Suprapubic skin (tissue), 4 donors: ENCODE measurements around the gene C14orf39. TPM values are rescaled to one million over a fixed set of nuclear protein-coding genes. Genes with fewer than 3 reads are reported as not detected.
"Not testable (repeated sequence)": the region's sequence is repeated elsewhere in the genome, so short reads cannot be mapped to it uniquely, and the experiment has no call there.

Experiments
- DNase-seq, 2 donors: peaks; one replicate each; pipeline ENCODE4 v3.0.0-alpha.2; 2019; ENCODE audit warnings: low spot score in 2 of 2
- H3K27ac ChIP-seq: fragments of 200-600 bp; sonication (generic); one replicate; pipeline ENCODE4 v1.5.1; 2019
- H3K27me3 ChIP-seq: fragments of 200-600 bp; sonication (generic); one replicate; pipeline ENCODE4 v1.5.1; 2019
- H3K36me3 ChIP-seq: fragments of 200-600 bp; sonication (generic); one replicate; pipeline ENCODE4 v1.5.1; 2019
- H3K4me1 ChIP-seq: fragments of 200-600 bp; sonication (generic); one replicate; pipeline ENCODE4 v1.5.1; 2019
- H3K4me3 ChIP-seq: fragments of 200-600 bp; sonication (generic); one replicate; pipeline ENCODE4 v1.5.1; 2019; ENCODE audit warnings: mild to moderate bottlenecking
- H3K9me3 ChIP-seq: fragments of 200-600 bp; sonication (generic); one replicate; pipeline ENCODE4 v1.5.1; 2019
- EP300 ChIP-seq: sonication (generic); formaldehyde crosslinking; IDR thresholded peaks from one replicate; pipeline ENCODE4 v1.6.1; 2017; ENCODE audit warnings: antibody characterized with exemption
- POLR2A ChIP-seq, 2 donors: fragments of 450-650 bp; IDR thresholded peaks; one replicate each; pipeline ENCODE4 v1.6.1; 2017; ENCODE audit warnings: antibody characterized with exemption in 2 of 2, mild to moderate bottlenecking in 2 of 2, moderate library complexity in 2 of 2
- POLR2AphosphoS5 ChIP-seq, 3 donors: sonication (generic); formaldehyde crosslinking; IDR thresholded peaks; one replicate each; pipeline ENCODE4 v1.6.1; 2017; ENCODE audit warnings: antibody characterized with exemption in 3 of 3
- WGBS: methylation state at CpG from one replicate; pipeline ENCODE4 v1.1.5; 2018; 5-methylcytosine and 5-hydroxymethylcytosine counted together
- total RNA-seq, 4 donors: library from RNA; depleted of rRNA; stranded (reverse); fragments of >200 nt; gene quantifications; one replicate each; pipeline ENCODE4 v1.1.0, GENCODE V29; 2016
- TF ChIP-seq, protein P1 (sequence below), 2 donors: fragments of 200-600 bp in 1 of 2; fragments of 450-650 bp in 1 of 2; sonication (generic) in 1 of 2; IDR thresholded peaks; one replicate each; pipeline ENCODE4 v1.5.1; 2016 to 2019; ENCODE audit warnings: antibody characterized with exemption in 2 of 2, mild to moderate bottlenecking in 1 of 2, moderate library complexity in 1 of 2

Gene C14orf39
- total RNA-seq, 4 donors from 2014 or later = not detected

DNA sequence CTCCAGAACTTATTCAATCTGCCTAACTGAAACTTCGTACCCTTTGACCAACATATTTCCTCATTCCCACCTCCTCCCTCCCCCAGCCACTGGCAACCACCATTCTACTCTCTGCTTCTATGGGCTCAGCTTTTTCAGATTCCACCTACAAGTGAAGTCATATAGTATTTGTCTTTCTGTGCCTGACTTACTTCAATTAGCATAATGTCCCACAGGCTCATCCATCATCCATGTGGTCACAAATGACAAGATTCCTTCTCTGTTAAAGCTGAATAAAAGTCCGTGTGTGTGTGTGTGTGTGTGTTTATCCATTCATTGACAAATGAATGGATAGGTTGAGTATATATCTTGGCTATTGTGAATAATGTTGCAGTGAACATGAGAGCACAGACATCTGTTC, 1.3 kb upstream of the C14orf39 start:
- WGBS = 38% methylated on average over 2 of the region's 2 CpGs
- TF ChIP-seq, protein P1, sequence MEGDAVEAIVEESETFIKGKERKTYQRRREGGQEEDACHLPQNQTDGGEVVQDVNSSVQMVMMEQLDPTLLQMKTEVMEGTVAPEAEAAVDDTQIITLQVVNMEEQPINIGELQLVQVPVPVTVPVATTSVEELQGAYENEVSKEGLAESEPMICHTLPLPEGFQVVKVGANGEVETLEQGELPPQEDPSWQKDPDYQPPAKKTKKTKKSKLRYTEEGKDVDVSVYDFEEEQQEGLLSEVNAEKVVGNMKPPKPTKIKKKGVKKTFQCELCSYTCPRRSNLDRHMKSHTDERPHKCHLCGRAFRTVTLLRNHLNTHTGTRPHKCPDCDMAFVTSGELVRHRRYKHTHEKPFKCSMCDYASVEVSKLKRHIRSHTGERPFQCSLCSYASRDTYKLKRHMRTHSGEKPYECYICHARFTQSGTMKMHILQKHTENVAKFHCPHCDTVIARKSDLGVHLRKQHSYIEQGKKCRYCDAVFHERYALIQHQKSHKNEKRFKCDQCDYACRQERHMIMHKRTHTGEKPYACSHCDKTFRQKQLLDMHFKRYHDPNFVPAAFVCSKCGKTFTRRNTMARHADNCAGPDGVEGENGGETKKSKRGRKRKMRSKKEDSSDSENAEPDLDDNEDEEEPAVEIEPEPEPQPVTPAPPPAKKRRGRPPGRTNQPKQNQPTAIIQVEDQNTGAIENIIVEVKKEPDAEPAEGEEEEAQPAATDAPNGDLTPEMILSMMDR (IDR thresholded peaks at IDR 0.05) = no peak
- TF ChIP-seq POLR2AphosphoS5 (IDR thresholded peaks at IDR 0.05) (no peak), POLR2A (IDR thresholded peaks at IDR 0.05) (no peak), EP300 (no peak)

DNA sequence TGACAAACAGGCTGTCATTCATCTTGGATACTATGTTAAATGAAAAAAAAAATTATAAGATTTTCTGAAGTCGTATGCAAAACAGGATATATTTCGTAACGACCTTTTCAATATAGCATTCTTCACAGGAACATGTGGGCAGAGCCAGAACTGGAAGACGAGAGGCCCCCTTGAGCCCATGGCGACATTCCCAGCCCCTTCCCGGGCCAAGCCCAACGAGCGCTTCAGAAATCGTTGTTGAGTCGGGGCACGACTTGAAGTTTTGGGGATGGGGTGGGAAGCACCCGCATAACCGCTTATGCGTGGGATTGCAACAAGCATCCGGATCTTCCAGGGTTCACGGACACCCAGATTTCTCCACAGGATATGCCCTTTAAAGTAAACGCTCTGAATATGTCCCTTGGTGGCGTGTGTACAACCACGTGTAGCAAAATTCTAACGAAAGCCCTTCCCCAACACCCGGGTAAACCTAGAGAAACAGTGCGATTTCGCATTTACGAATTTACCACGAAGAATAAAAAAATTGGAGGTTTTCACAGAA, 736 bp downstream of the C14orf39 start:
- Histone ChIP-seq H3K27ac (no peak overlapping the region), H3K36me3 (no peaks in the 10 kb centered on the region), H3K4me3 (no peak overlapping the region), H3K9me3 (no peaks in the 10 kb centered on the region), H3K4me1 (peaks cover 7% of the 10 kb centered on the region), H3K27me3 (peaks cover 52% of the 10 kb centered on the region)
- 8% methylated on average over 25 of the region's 25 CpGs for WGBS
- no peak for DNase-seq
- TF ChIP-seq POLR2AphosphoS5 (IDR thresholded peaks at IDR 0.05) (no peak), EP300 (no peak), POLR2A (IDR thresholded peaks at IDR 0.05) (no peak)
- TF ChIP-seq, protein P1 (IDR thresholded peaks at IDR 0.05) = no peak

More for the DNA sequence above, 1.3 kb upstream of the C14orf39 start:
- Histone ChIP-seq H3K36me3 (no peaks in the 10 kb centered on the region), H3K27ac (no peak overlapping the region), H3K27me3 (peaks cover 55% of the 10 kb centered on the region), H3K4me3 (no peak overlapping the region), H3K4me1 (peaks cover 7% of the 10 kb centered on the region), H3K9me3 (no peaks in the 10 kb centered on the region)
- DNase-seq = no peak

DNA sequence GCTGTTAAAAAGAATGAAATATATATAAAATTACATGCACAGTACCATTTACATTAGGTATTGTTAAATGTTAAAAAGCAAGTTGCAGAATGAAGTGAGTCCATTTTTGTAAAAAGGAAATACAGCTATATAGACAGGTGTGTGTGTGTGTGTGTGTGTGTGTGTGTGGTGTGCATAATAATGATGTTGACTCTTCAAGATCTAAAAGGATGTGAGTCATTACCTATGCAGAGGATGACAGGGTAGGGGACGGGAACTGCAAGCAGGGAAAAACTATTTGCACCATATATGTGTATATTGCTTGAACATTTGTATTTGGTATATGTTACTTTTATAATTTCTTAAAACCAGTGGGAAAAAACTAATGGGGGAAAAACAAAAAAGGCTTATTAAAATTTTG, 3.1 kb downstream of the C14orf39 start:
- Histone ChIP-seq H3K36me3 (no peaks in the 10 kb centered on the region), H3K4me1 (peaks cover 7% of the 10 kb centered on the region), H3K27ac (no peak overlapping the region), H3K27me3 (peaks cover 45% of the 10 kb centered on the region), H3K4me3 (no peak overlapping the region), H3K9me3 (no peaks in the 10 kb centered on the region)
- WGBS = 58% methylated on average over 1 of the region's 1 CpG
- no peak for DNase-seq
- TF ChIP-seq POLR2A (IDR thresholded peaks at IDR 0.05) (no peak), POLR2AphosphoS5 (IDR thresholded peaks at IDR 0.05) (no peak)
- TF ChIP-seq, protein P1 (IDR thresholded peaks at IDR 0.05) = no peak

DNA sequence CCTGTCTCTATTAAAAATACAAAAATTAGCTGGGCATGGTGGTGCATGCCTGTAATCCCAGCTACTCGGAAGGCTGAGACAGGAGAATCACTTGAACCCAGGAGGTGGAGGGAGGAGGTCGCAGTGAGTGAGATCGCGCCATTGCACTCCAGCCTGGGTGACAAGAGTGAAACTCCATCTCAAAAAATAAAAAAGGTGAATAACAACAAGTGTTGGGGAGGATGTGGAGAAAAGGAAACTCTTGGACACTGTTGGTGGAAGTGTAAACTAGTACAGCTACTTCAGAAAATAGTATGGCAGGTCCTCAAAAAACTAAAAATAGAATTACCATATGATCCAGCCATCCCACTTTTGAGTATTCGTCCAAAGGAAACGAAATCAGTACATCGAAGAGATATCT, 5.6 kb downstream of the C14orf39 start:
- not testable (repeated sequence) for H3K4me3 ChIP-seq, H3K27ac ChIP-seq, H3K9me3 ChIP-seq, H3K36me3 ChIP-seq, DNase-seq, H3K4me1 ChIP-seq
- 95% methylated on average over 7 of the region's 7 CpGs for WGBS
- peaks cover 21% of the 10 kb centered on the region for H3K27me3 ChIP-seq

DNA sequence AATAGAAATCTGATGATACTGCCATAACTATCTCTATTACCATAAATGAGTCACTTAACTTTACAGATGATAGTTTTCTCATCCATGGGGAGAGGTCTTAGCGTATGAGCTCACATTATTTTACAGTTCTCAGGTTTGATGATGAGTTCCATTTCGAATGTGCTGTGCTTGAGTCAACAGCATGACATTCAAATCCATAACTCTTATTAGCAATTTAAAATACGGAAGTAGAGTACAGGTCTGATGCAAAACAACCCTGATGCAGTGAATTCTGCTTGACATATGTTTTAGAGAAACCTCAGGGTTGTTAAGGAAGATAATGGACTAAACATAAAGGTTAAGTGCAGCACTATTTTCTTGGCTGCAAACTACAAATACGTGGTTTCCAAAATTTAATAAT, 30.0 kb downstream of the C14orf39 start:
- Histone ChIP-seq H3K27me3 (no peaks in the 10 kb centered on the region), H3K9me3 (no peaks in the 10 kb centered on the region), H3K36me3 (no peaks in the 10 kb centered on the region), H3K4me1 (no peaks in the 10 kb centered on the region), H3K27ac (no peak overlapping the region), H3K4me3 (no peak overlapping the region)
- no peak for DNase-seq
- TF ChIP-seq POLR2A (IDR thresholded peaks at IDR 0.05) = no peak
- no peak for TF ChIP-seq EP300
- TF ChIP-seq POLR2AphosphoS5 (IDR thresholded peaks at IDR 0.05) = no peak
- TF ChIP-seq, protein P1 (IDR thresholded peaks at IDR 0.05) = no peak
- 51% methylated on average over 4 of the region's 4 CpGs for WGBS

DNA sequence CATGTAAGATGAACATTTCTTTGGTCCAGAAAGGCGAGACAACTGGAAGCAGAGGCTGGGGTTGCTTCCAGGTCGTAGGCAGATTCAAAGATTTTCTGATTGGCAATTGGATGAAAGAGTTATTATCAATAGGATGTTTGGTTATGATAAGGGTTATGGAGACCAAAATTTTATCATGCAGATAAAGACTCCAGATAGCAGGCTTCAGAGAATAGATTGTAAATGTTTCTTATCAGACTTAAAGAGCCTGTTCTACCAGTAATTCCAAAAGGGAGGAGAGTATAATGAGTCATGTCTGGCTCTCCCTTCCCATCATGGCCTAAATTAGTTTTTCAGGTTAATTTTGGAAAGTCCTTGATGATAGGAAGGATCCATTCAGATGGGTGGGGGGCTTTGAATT, 55.6 kb downstream of the C14orf39 start:
- 54% methylated on average over 2 of the region's 2 CpGs for WGBS
- H3K4me1 ChIP-seq = no peaks in the 10 kb centered on the region
- no peak overlapping the region for H3K27ac ChIP-seq
- H3K9me3 ChIP-seq = peaks cover 7% of the 10 kb centered on the region
- TF ChIP-seq EP300 (no peak), POLR2A (IDR thresholded peaks at IDR 0.05) (no peak), POLR2AphosphoS5 (IDR thresholded peaks at IDR 0.05) (no peak)
- TF ChIP-seq, protein P1 (IDR thresholded peaks at IDR 0.05) = no peak
- H3K36me3 ChIP-seq = no peaks in the 10 kb centered on the region
- no peak for DNase-seq
- no peak overlapping the region for H3K4me3 ChIP-seq
- H3K27me3 ChIP-seq = no peaks in the 10 kb centered on the region
